K562 (cell line): Measurements from ENCODE around the gene ELOVL1. TPM values are rescaled to one million over a fixed set of nuclear protein-coding genes. Genes with fewer than 3 reads are reported as not detected.

ENCODE experiments used
- CHD4 ChIP-seq: fragments of 200-600 bp; sonication (generic); IDR thresholded peaks from 3 replicates; pipeline ENCODE4 v1.6.1; 2012; ENCODE audit warnings: low read depth, mild to moderate bottlenecking, mixed read lengths, low read length, inconsistent platforms; ENCODE audit not compliant: insufficient read depth, insufficient replicate concordance, poor library complexity, severe bottlenecking
- DPF2 ChIP-seq: fragments of 450-650 bp; IDR thresholded peaks from 2 replicates; pipeline ENCODE4 v1.6.1; 2016
- GABPB1 ChIP-seq: sonication (generic); formaldehyde crosslinking; IDR thresholded peaks from 2 replicates; pipeline ENCODE4 v1.8.0; 2022; ENCODE audit warnings: mild to moderate bottlenecking, missing genetic modification reagents
- KLF6 ChIP-seq: fragments of 250-450 bp; sonication (Bioruptor Pico); IDR thresholded peaks from 2 replicates; pipeline ENCODE4 v1.4.0; 2020; ENCODE audit warnings: mild to moderate bottlenecking, moderate library complexity, borderline replicate concordance
- MIER1 ChIP-seq: fragments of 450-650 bp; IDR thresholded peaks from 2 replicates; pipeline ENCODE4 v1.6.1; 2016; ENCODE audit warnings: antibody characterized with exemption, mild to moderate bottlenecking, low read depth
- TFAM ChIP-seq: fragments of 250-450 bp; sonication (Bioruptor Pico); conservative IDR thresholded peaks from 2 replicates; pipeline ENCODE4 v1.5.0; 2021; ENCODE audit warnings: mild to moderate bottlenecking, moderate library complexity
- TSC22D4 ChIP-seq: fragments of 450-650 bp; IDR thresholded peaks from 2 replicates; pipeline ENCODE4 v1.6.1; 2016; ENCODE audit warnings: missing genetic modification characterization, missing biosample characterization, control low read depth
- ZC3H4 ChIP-seq: sonication (generic); formaldehyde crosslinking; IDR thresholded peaks from 2 replicates; pipeline ENCODE4 v1.9.0; 2021; ENCODE audit warnings: missing genetic modification reagents, borderline replicate concordance
- ZNF707 ChIP-seq: fragments of 250-450 bp; sonication (Bioruptor Pico); conservative IDR thresholded peaks from 2 replicates; pipeline ENCODE4 v1.8.0; 2022; ENCODE audit warnings: inconsistent platforms, mild to moderate bottlenecking, moderate library complexity
- ZNF830 ChIP-seq: fragments of 250-450 bp; sonication (Bioruptor Pico); IDR thresholded peaks from 2 replicates; pipeline ENCODE4 v1.5.0; 2021; ENCODE audit warnings: mild to moderate bottlenecking
- ZZZ3 ChIP-seq: fragments of 450-650 bp; IDR thresholded peaks from 2 replicates; pipeline ENCODE4 v1.6.1; 2016; ENCODE audit warnings: antibody characterized with exemption, mild to moderate bottlenecking, moderate library complexity
- polyA plus RNA-seq, 8 experiments: library from polyadenylated mRNA; depleted of rRNA in 4 of 8; stranded (reverse) in 5 of 8; unstranded in 3 of 8; fragments of >200 nt; fragmentation: Nextera tagmentation in 2 of 8; fragmentation: Illumina TruSeq in 1 of 8; extraction: Ambion mirVana in 2 of 8; extraction: Trizol in 1 of 8; gene quantifications; 2 replicates each; pipeline versions ENCODE4 v1.2.1 to v1.2.3, GENCODE V29; 2011 to 2014; ENCODE audit warnings: inconsistent platforms in 1 of 8, missing spikeins in 1 of 8
- total RNA-seq, 7 experiments: library from RNA; depleted of rRNA in 6 of 7; stranded (reverse); fragments of >200 nt in 6 of 7; fragmentation: Illumina TruSeq in 2 of 7; extraction: Trizol in 2 of 7; gene quantifications; 2 replicates each; pipeline versions ENCODE4 v1.2.1 to v1.2.3, GENCODE V29; 2011 to 2021; ENCODE audit warnings: low replicate concordance in 1 of 7
- TF ChIP-seq, protein P1 (sequence below), 2 experiments: fragments of 450-650 bp; IDR thresholded peaks; 2 replicates each; pipeline ENCODE4 v1.6.1; 2016
- TF ChIP-seq, protein P2 (sequence below): sonication (generic); formaldehyde crosslinking; IDR thresholded peaks from 2 replicates; pipeline ENCODE4 v1.8.1; 2023; ENCODE audit warnings: mild to moderate bottlenecking, missing genetic modification reagents
- TF ChIP-seq, protein P3 (sequence below): IDR thresholded peaks from 2 replicates; pipeline ENCODE4 v1.6.1; 2016; ENCODE audit warnings: missing genetic modification characterization, missing compliant biosample characterization
- TF ChIP-seq, protein P4 (sequence below): conservative IDR thresholded peaks from 2 replicates; pipeline ENCODE4 v1.6.1; 2011; ENCODE audit warnings: low read depth, mild to moderate bottlenecking, low read length; ENCODE audit not compliant: control insufficient read depth
- TF ChIP-seq, protein P5 (sequence below), 2 experiments: fragments of 450-650 bp; IDR thresholded peaks; 2 replicates each; pipeline ENCODE4 v1.6.1; 2018; ENCODE audit warnings: mild to moderate bottlenecking in 2 of 2, low read depth in 1 of 2; ENCODE audit not compliant: partially characterized antibody in 2 of 2

The ELOVL1 gene
- total and polyA plus RNA-seq, 9 of the 15 experiments (the other 6 are each of a cell fraction or from before 2014, with no cell fraction given) = 51.0 to 157 (median 70.3) TPM

DNA sequence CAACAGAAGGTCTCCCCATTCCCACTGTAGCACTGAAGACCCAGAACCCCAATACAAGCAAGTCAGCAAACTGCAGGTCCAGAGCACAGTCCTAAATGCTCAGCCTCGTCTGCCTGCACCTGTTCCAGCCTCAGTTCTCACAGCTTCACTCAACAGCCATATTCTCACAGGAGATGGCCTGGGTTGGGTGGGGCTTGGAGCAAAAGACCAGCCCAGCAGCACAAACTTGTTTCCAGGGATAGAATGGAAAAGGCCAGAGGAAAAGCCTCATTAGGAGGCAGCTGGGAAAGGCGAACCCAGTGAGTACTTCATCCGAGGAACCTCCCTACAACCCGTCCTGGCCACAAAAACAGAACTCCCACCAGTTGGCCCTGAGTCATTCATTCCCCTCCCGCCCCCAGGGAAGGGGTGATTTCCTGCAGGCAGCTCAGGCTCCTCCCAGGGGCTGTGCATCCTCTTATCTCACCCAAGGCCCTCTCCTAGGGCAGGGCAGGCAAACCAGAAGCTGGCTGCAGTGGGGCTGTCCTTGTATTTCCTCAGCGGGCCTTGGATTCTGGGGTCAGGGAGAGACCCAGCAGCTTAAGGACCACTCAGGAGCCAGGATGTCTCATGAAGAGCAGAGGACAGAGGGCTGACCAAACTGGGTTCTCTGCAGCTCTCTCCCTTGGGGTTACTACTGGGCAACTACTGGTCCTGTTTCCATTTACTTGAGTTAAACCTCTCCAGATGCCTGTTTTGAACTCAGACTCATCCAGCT, 37.6 kb downstream of the ELOVL1 start (continued):
- TF ChIP-seq, protein P1, sequence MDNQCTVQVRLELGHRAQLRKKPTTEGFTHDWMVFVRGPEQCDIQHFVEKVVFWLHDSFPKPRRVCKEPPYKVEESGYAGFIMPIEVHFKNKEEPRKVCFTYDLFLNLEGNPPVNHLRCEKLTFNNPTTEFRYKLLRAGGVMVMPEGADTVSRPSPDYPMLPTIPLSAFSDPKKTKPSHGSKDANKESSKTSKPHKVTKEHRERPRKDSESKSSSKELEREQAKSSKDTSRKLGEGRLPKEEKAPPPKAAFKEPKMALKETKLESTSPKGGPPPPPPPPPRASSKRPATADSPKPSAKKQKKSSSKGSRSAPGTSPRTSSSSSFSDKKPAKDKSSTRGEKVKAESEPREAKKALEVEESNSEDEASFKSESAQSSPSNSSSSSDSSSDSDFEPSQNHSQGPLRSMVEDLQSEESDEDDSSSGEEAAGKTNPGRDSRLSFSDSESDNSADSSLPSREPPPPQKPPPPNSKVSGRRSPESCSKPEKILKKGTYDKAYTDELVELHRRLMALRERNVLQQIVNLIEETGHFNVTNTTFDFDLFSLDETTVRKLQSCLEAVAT (IDR thresholded peaks at IDR 0.05) = no peak; a peak in 1 of 4 replicates
- TF ChIP-seq TFAM (CRISPR knock-in tag) (no peak), CHD4 (no peak), KLF6 (no peak), DPF2 (peak; percentile 92), ZNF707 (CRISPR knock-in tag) (no peak), ZC3H4 (CRISPR knock-in tag) (no peak), TSC22D4 (tag) (no peak), MIER1 (no peak), GABPB1 (peak; percentile 49; the same call in 1 of the 2 replicates), ZNF830 (CRISPR knock-in tag) (no peak), ZZZ3 (no peak)
- TF ChIP-seq, protein P2, sequence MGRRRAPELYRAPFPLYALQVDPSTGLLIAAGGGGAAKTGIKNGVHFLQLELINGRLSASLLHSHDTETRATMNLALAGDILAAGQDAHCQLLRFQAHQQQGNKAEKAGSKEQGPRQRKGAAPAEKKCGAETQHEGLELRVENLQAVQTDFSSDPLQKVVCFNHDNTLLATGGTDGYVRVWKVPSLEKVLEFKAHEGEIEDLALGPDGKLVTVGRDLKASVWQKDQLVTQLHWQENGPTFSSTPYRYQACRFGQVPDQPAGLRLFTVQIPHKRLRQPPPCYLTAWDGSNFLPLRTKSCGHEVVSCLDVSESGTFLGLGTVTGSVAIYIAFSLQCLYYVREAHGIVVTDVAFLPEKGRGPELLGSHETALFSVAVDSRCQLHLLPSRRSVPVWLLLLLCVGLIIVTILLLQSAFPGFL = no peak
- TF ChIP-seq, protein P3, sequence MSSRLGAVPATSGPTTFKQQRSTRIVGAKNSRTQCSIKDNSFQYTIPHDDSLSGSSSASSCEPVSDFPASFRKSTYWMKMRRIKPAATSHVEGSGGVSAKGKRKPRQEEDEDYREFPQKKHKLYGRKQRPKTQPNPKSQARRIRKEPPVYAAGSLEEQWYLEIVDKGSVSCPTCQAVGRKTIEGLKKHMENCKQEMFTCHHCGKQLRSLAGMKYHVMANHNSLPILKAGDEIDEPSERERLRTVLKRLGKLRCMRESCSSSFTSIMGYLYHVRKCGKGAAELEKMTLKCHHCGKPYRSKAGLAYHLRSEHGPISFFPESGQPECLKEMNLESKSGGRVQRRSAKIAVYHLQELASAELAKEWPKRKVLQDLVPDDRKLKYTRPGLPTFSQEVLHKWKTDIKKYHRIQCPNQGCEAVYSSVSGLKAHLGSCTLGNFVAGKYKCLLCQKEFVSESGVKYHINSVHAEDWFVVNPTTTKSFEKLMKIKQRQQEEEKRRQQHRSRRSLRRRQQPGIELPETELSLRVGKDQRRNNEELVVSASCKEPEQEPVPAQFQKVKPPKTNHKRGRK (tag) = no peak
- TF ChIP-seq, protein P4, sequence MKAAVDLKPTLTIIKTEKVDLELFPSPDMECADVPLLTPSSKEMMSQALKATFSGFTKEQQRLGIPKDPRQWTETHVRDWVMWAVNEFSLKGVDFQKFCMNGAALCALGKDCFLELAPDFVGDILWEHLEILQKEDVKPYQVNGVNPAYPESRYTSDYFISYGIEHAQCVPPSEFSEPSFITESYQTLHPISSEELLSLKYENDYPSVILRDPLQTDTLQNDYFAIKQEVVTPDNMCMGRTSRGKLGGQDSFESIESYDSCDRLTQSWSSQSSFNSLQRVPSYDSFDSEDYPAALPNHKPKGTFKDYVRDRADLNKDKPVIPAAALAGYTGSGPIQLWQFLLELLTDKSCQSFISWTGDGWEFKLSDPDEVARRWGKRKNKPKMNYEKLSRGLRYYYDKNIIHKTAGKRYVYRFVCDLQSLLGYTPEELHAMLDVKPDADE = no peak
- TF ChIP-seq, protein P5, sequence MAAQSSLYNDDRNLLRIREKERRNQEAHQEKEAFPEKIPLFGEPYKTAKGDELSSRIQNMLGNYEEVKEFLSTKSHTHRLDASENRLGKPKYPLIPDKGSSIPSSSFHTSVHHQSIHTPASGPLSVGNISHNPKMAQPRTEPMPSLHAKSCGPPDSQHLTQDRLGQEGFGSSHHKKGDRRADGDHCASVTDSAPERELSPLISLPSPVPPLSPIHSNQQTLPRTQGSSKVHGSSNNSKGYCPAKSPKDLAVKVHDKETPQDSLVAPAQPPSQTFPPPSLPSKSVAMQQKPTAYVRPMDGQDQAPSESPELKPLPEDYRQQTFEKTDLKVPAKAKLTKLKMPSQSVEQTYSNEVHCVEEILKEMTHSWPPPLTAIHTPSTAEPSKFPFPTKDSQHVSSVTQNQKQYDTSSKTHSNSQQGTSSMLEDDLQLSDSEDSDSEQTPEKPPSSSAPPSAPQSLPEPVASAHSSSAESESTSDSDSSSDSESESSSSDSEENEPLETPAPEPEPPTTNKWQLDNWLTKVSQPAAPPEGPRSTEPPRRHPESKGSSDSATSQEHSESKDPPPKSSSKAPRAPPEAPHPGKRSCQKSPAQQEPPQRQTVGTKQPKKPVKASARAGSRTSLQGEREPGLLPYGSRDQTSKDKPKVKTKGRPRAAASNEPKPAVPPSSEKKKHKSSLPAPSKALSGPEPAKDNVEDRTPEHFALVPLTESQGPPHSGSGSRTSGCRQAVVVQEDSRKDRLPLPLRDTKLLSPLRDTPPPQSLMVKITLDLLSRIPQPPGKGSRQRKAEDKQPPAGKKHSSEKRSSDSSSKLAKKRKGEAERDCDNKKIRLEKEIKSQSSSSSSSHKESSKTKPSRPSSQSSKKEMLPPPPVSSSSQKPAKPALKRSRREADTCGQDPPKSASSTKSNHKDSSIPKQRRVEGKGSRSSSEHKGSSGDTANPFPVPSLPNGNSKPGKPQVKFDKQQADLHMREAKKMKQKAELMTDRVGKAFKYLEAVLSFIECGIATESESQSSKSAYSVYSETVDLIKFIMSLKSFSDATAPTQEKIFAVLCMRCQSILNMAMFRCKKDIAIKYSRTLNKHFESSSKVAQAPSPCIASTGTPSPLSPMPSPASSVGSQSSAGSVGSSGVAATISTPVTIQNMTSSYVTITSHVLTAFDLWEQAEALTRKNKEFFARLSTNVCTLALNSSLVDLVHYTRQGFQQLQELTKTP (IDR thresholded peaks at IDR 0.05; ENCODE audit: low read depth in 1 of 2, partially characterized antibody in 2 of 2) = no peak
